ENCODE data around the gene PODN.

GRCh38 chr1:53114581-53115400, 52.8 kb downstream of the PODN start:
- TF ChIP-seq POLR2AphosphoS5 (IDR thresholded peaks at IDR 0.05; ENCODE audit: low read depth, low read length) (no peak), TCF7L2 (IDR thresholded peaks at IDR 0.05; ENCODE audit: low read depth, low read length) (no peak)

Measured in Panc1 (cell line).